Skeletal muscle satellite cell (primary cell): ENCODE data around the gene PAK5. TPM values are rescaled to one million over a fixed set of nuclear protein-coding genes. Genes with fewer than 3 reads are reported as not detected.

Source experiments
- H3K27me3 ChIP-seq: 2 replicates; pipeline ENCODE4 v1.7.0; 2013; ENCODE audit warnings: low read length; ENCODE audit not compliant: control insufficient read depth, insufficient read depth
- H3K36me3 ChIP-seq: 2 replicates; pipeline ENCODE4 v1.7.0; 2013; ENCODE audit warnings: mild to moderate bottlenecking, control low read depth, low read length; ENCODE audit not compliant: insufficient read depth
- H3K4me1 ChIP-seq: 2 replicates; pipeline ENCODE4 v1.7.0; 2013; ENCODE audit warnings: low read length; ENCODE audit not compliant: control insufficient read depth, insufficient read depth
- H3K4me2 ChIP-seq: 2 replicates; pipeline ENCODE4 v1.7.0; 2013; ENCODE audit warnings: mild to moderate bottlenecking, low read length
- H3K4me3 ChIP-seq: 2 replicates; pipeline ENCODE4 v1.7.0; 2013; ENCODE audit warnings: low read length
- H3K9ac ChIP-seq: 2 replicates; pipeline ENCODE4 v1.7.0; 2013; ENCODE audit warnings: mild to moderate bottlenecking, low read depth, low read length, moderate library complexity
- H3K9me3 ChIP-seq: replicated peaks from 2 replicates; pipeline ENCODE4 v1.7.0; 2013; ENCODE audit warnings: mild to moderate bottlenecking, control low read depth, low read length
- total RNA-seq: library from RNA; depleted of rRNA; stranded (reverse); fragments of >200 nt; gene quantifications from 2 replicates; pipeline ENCODE4 v1.2.3, GENCODE V29; 2012; rRNA removed

The PAK5 gene
- under 0.01 TPM in 1 of 2 replicates, not detected in the other for total RNA-seq

GRCh38 chr20:9838378-9839295 is at the start of gene PAK5:
TSS of gene PAK5 (minus strand) at chr20:9839076. CDS start at chr20:9644328, 194,748 bp downstream.
- no peak within 1 kb of the TSS for H3K4me3 ChIP-seq
- no peak within 1 kb of the TSS for H3K9ac ChIP-seq
- H3K27me3 ChIP-seq: peaks cover 17% of the 10 kb centered on the region
- no peaks in the 10 kb centered on the region for H3K9me3 ChIP-seq
- no peaks in the 10 kb centered on the region for H3K4me1 ChIP-seq
- no peaks in the 10 kb centered on the region for H3K36me3 ChIP-seq
- H3K4me2 ChIP-seq: peak within 1 kb of the TSS; percentile 33

GRCh38 chr20:9887706-9888105 is 48.8 kb upstream of the PAK5 start:
- Histone ChIP-seq H3K36me3 (no peaks in the 10 kb centered on the region), H3K9me3 (no peaks in the 10 kb centered on the region)

GRCh38 chr20:9886227-9886626 is 47.4 kb upstream of the PAK5 start:
- Histone ChIP-seq H3K9ac (no peak overlapping the region), H3K4me3 (no peak overlapping the region), H3K27me3 (no peaks in the 10 kb centered on the region), H3K4me2 (no peak overlapping the region), H3K4me1 (no peaks in the 10 kb centered on the region), H3K36me3 (no peaks in the 10 kb centered on the region), H3K9me3 (no peaks in the 10 kb centered on the region)

More at GRCh38 chr20:9887706-9888105, 48.8 kb upstream of the PAK5 start:
- no peak overlapping the region for H3K4me3 ChIP-seq
- no peaks in the 10 kb centered on the region for H3K4me1 ChIP-seq
- no peaks in the 10 kb centered on the region for H3K27me3 ChIP-seq
- H3K9ac ChIP-seq: no peak overlapping the region
- H3K4me2 ChIP-seq: no peak overlapping the region

DNA sequence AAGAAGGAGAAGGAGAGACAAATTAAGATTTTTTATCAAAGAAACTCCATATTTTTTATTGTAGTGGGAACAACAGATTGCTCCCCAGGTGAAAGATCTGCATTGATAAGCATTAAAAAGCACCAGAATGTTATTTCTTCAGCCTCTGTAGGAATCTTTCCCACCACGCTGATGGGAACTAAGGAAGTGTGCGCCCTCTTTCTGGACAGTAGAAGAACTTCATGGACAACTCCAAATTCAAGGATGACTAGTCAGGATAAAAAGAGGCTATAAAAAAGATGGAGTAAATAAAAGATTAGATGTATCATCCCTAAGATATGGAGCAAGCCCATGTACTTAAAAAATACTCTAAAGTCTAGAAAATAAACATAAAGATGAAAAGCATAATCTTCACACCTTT is 45.8 kb upstream of the PAK5 start:
- no peak overlapping the region for H3K4me3 ChIP-seq
- H3K4me2 ChIP-seq: no peak overlapping the region
- no peak overlapping the region for H3K9ac ChIP-seq
- no peaks in the 10 kb centered on the region for H3K27me3 ChIP-seq
- H3K9me3 ChIP-seq: no peaks in the 10 kb centered on the region
- H3K36me3 ChIP-seq: no peaks in the 10 kb centered on the region
- H3K4me1 ChIP-seq: no peaks in the 10 kb centered on the region

GRCh38 chr20:9884061-9884460 is 45.2 kb upstream of the PAK5 start:
- H3K9ac ChIP-seq: no peak overlapping the region
- H3K4me2 ChIP-seq: no peak overlapping the region
- no peaks in the 10 kb centered on the region for H3K4me1 ChIP-seq
- H3K9me3 ChIP-seq: no peaks in the 10 kb centered on the region
- H3K4me3 ChIP-seq: no peak overlapping the region
- no peaks in the 10 kb centered on the region for H3K36me3 ChIP-seq
- no peaks in the 10 kb centered on the region for H3K27me3 ChIP-seq

GRCh38 chr20:9877932-9878495 is 39.1 kb upstream of the PAK5 start:
- H3K9me3 ChIP-seq: no peaks in the 10 kb centered on the region
- H3K4me2 ChIP-seq: no peak overlapping the region
- no peak overlapping the region for H3K9ac ChIP-seq
- H3K27me3 ChIP-seq: no peaks in the 10 kb centered on the region
- no peaks in the 10 kb centered on the region for H3K36me3 ChIP-seq
- no peak overlapping the region for H3K4me3 ChIP-seq
- no peaks in the 10 kb centered on the region for H3K4me1 ChIP-seq

DNA sequence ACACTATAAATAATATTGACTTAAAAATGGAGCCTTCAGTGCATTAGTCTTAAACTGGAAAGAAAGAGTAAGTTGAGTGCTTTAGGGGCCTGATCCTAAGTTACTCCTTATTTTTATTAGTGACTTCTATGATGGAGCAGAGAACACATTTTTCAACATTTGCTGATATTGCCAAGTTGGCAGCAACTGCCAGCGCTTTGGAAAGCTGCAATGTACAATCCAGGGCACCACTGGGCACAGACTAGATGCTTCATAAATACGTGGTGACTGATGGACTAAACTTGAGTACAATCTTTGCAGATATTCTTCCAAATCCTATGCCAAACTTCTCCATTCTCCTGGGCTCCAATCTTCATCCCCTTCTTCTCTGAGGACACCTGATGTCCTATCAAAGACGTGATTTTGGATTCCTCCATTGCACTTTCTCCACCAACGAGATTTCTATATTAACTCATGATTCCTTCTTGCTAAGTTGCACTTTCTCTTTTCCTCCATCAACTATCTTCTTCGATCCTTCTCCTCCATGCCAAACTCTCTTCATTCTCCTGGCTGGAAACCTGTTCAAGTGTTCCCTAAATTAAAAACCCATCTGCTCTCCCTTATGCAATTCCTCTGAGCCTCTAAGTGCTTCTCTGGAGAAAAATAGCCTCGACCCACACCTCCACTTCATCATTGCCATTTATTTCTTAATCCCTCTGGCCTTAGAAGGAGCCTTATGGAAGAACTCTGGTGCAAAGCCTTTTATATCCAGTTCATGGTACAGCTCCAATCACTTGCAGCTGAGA is 28.5 kb upstream of the PAK5 start:
- no peak overlapping the region for H3K9ac ChIP-seq
- no peaks in the 10 kb centered on the region for H3K4me1 ChIP-seq

GRCh38 chr20:9852566-9852965 is 13.7 kb upstream of the PAK5 start:
- Histone ChIP-seq H3K27me3 (no peaks in the 10 kb centered on the region), H3K9ac (no peak overlapping the region), H3K4me3 (no peak overlapping the region), H3K4me1 (no peaks in the 10 kb centered on the region), H3K4me2 (no peak overlapping the region), H3K9me3 (no peaks in the 10 kb centered on the region), H3K36me3 (no peaks in the 10 kb centered on the region)

More for the DNA sequence above, 28.5 kb upstream of the PAK5 start:
- Histone ChIP-seq H3K27me3 (no peaks in the 10 kb centered on the region), H3K4me3 (no peak overlapping the region), H3K36me3 (no peaks in the 10 kb centered on the region), H3K4me2 (no peak overlapping the region), H3K9me3 (no peaks in the 10 kb centered on the region)

- H3K36me3 ChIP-seq: no peaks in the 10 kb centered on the region
- no peak overlapping the region for H3K4me3 ChIP-seq
- no peak overlapping the region for H3K9ac ChIP-seq
- H3K27me3 ChIP-seq: peaks cover 17% of the 10 kb centered on the region
- H3K4me2 ChIP-seq: no peak overlapping the region
- H3K4me1 ChIP-seq: no peaks in the 10 kb centered on the region
- H3K9me3 ChIP-seq: no peaks in the 10 kb centered on the region
Observed at GRCh38 chr20:9839626-9840025, 750 bp upstream of the PAK5 start.

GRCh38 chr20:9838035-9838377 is 870 bp downstream of the PAK5 start:
- H3K9ac ChIP-seq: no peak overlapping the region
- no peak overlapping the region for H3K4me3 ChIP-seq
- H3K4me1 ChIP-seq: no peaks in the 10 kb centered on the region
- no peaks in the 10 kb centered on the region for H3K36me3 ChIP-seq
- peaks cover 17% of the 10 kb centered on the region for H3K27me3 ChIP-seq
- no peaks in the 10 kb centered on the region for H3K9me3 ChIP-seq
- no peak overlapping the region for H3K4me2 ChIP-seq

DNA sequence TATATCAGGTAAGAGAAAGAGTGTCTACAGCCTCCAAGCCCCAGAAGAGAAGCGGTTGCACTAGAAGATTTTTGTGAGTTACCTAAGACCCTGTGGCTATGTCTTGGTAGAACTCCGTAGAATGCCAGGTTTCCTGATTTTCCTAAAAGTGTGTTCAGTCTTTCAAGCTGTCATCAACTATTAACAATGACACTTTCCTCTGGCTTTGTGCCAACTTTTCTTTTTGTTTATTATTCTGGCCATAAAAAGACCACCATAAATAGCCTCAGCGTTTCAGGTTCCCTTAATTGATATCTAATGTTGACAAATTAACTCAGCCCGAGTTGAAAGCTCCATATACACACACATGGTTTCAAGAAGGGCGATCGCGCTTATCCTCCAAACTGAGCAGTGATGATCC is 1.2 kb downstream of the PAK5 start:
- no peaks in the 10 kb centered on the region for H3K36me3 ChIP-seq
- H3K27me3 ChIP-seq: peaks cover 17% of the 10 kb centered on the region
- no peak overlapping the region for H3K4me2 ChIP-seq
- H3K9me3 ChIP-seq: no peaks in the 10 kb centered on the region
- H3K4me1 ChIP-seq: no peaks in the 10 kb centered on the region
- no peak overlapping the region for H3K9ac ChIP-seq
- H3K4me3 ChIP-seq: no peak overlapping the region
